T-cell (primary cell): ENCODE measurements around the gene CTNNBIP1. TPM values are rescaled to one million over a fixed set of nuclear protein-coding genes. Genes with fewer than 3 reads are reported as not detected.

Experiments used
- ATAC-seq, 4 experiments: fragments of 200-7000 bp in 3 of 4; fragments of 150-1000 bp in 1 of 4; cut with Tn5 transposase; replicated peaks in 1 of 4; 1 replicate in 3 of 4; 2 replicates in 1 of 4; pipeline ENCODE4 v1.10.0; 2021; ENCODE audit warnings: moderate library complexity in 3 of 4, mild to moderate bottlenecking in 2 of 4, moderate number of reproducible peaks in 1 of 4
- CTCF ChIA-PET, 2 donors: fragments of 300-600 bp; sonication (Branson Sonifier 250); formaldehyde crosslinking; loops; one replicate each; lab custom pipeline; 2022; ENCODE audit warnings: antibody characterized with exemption in 2 of 2; lab: Charles Lee
- POLR2A ChIA-PET, 2 donors: fragments of 300-600 bp; sonication (Branson Sonifier 250); formaldehyde crosslinking; loops; one replicate each; lab custom pipeline; 2022; ENCODE audit warnings: antibody characterized with exemption in 2 of 2; lab: Charles Lee
- DNase-seq, 35 experiments: peaks; one replicate each; pipeline versions ENCODE4 v3.0.0 to v3.0.0-alpha.2; 2013 to 2023
- H3K27ac ChIP-seq: one replicate; pipeline ENCODE4 v1.5.1; 2013; ENCODE audit warnings: low read length
- H3K27me3 ChIP-seq, 2 experiments: replicated peaks in 1 of 2; 1 replicate in 1 of 2; 2 replicates in 1 of 2; pipeline versions ENCODE4 v1.6.1 to v1.7.0; 2013; ENCODE audit warnings: low read length in 1 of 2, mixed read lengths in 1 of 2; ENCODE audit not compliant: control insufficient read depth in 2 of 2, insufficient read depth in 2 of 2; ENCODE audit errors: extremely low read depth in 1 of 2
- H3K36me3 ChIP-seq, 2 donors: 1 replicate in 1 of 2; 2 replicates in 1 of 2; pipeline versions ENCODE4 v1.6.1 to v1.7.0; 2013; ENCODE audit warnings: low read length in 1 of 2; ENCODE audit not compliant: control insufficient read depth in 2 of 2, insufficient read depth in 1 of 2; ENCODE audit errors: extremely low read depth in 1 of 2
- H3K4me1 ChIP-seq, 2 experiments: 1 replicate in 1 of 2; 2 replicates in 1 of 2; pipeline versions ENCODE4 v1.6.1 to v1.7.0; 2013; ENCODE audit warnings: low read length in 2 of 2, mixed read lengths in 1 of 2; ENCODE audit not compliant: insufficient read depth in 2 of 2, control insufficient read depth in 1 of 2; ENCODE audit errors: extremely low read depth in 1 of 2
- H3K4me3 ChIP-seq, 2 donors: 1 replicate in 1 of 2; 2 replicates in 1 of 2; pipeline versions ENCODE4 v1.5.1 to v1.7.0; 2013; ENCODE audit warnings: mild to moderate bottlenecking in 2 of 2, low read length in 1 of 2, moderate library complexity in 1 of 2; ENCODE audit not compliant: control insufficient read depth in 1 of 2; ENCODE audit errors: extremely low read depth in 1 of 2
- H3K9me3 ChIP-seq: 2 replicates; pipeline ENCODE4 v1.7.0; 2013
- H3K27ac Mint-ChIP-seq, 2 donors: one replicate each; pipeline ENCODE4 v1.8.0; 2020 to 2021; ENCODE audit warnings: mild to moderate bottlenecking in 2 of 2, mixed read lengths in 2 of 2
- H3K27me3 Mint-ChIP-seq, 2 donors: one replicate each; pipeline ENCODE4 v1.8.0; 2021 to 2022; ENCODE audit warnings: mixed read lengths in 2 of 2
- H3K36me3 Mint-ChIP-seq: one replicate; pipeline ENCODE4 v1.8.0; 2021; ENCODE audit warnings: mixed read lengths
- H3K4me1 Mint-ChIP-seq, 3 donors: one replicate each; pipeline ENCODE4 v1.8.0; 2020 to 2022; ENCODE audit warnings: mixed read lengths in 3 of 3, mild to moderate bottlenecking in 1 of 3
- H3K4me3 Mint-ChIP-seq, 3 donors: one replicate each; pipeline ENCODE4 v1.8.0; 2020 to 2022; ENCODE audit warnings: mild to moderate bottlenecking in 3 of 3, mixed read lengths in 3 of 3, moderate library complexity in 3 of 3
- H3K9me3 Mint-ChIP-seq, 3 donors: one replicate each; pipeline ENCODE4 v1.8.0; 2020 to 2022; ENCODE audit warnings: mixed read lengths in 3 of 3
- WGBS: methylation state at CpG from one replicate; pipeline ENCODE4 v1.1.5; 2013; ENCODE audit warnings: missing lambda C conversion rate; ENCODE audit not compliant: insufficient coverage; 5-methylcytosine and 5-hydroxymethylcytosine counted together
- total RNA-seq, 35 experiments: library from RNA in 6 of 35; stranded (reverse) in 6 of 35; fragments of 120-200 nt in 1 of 35; gene quantifications; one replicate each; pipeline versions ENCODE4 v1.2.1 to v1.2.4 and lab custom pipeline; 2013 to 2026

CTNNBIP1 gene
- total RNA-seq, 5 donors from 2014 or later (not counting 1 experiment from before 2014, with no cell fraction given): 9.1 to 11.1 (median 9.6) TPM

GRCh38 chr1:9891207-9891606, 18.9 kb downstream of the CTNNBIP1 start:
- Mint-ChIP-seq H3K27me3 (no peaks in the 10 kb centered on the region), H3K9me3 (no peaks in the 10 kb centered on the region), H3K36me3 (no peaks in the 10 kb centered on the region), H3K4me3 (no peak overlapping the region), H3K4me1 (peaks cover 3 to 17% (median 13%) of the 10 kb centered on the region in 3 donors), H3K27ac (no peak overlapping the region)
- Histone ChIP-seq H3K27me3 (no peaks in the 10 kb centered on the region), H3K36me3 (peaks cover 0 to 3% of the 10 kb centered on the region in 2 donors), H3K4me3 (no peak overlapping the region), H3K4me1 (no peaks in the 10 kb centered on the region), H3K27ac (no peak overlapping the region), H3K9me3 (no peaks in the 10 kb centered on the region)
- CTCF ChIA-PET: interaction anchor here in 1 of 2 donors (0.6 kb wide), 1 partner anchor 10 kb away, joined by 9 read pairs; no protein-coding TSS in a partner anchor
- POLR2A ChIA-PET: interaction anchor here in 1 of 2 donors (0.7 kb wide), 1 partner anchor 1133 kb away, joined by 6 read pairs; no protein-coding TSS in a partner anchor
- ATAC-seq (no peak), DNase-seq (no peak)
- WGBS: 100% methylated on average over 2 of the region's 5 CpGs

- Mint-ChIP-seq H3K27ac (no peak overlapping the region), H3K4me3 (no peak overlapping the region), H3K4me1 (peaks cover 3 to 17% (median 13%) of the 10 kb centered on the region in 3 donors), H3K9me3 (no peaks in the 10 kb centered on the region), H3K36me3 (peaks cover under 1% of the 10 kb centered on the region), H3K27me3 (no peaks in the 10 kb centered on the region)
- Histone ChIP-seq H3K9me3 (no peaks in the 10 kb centered on the region), H3K27ac (no peak overlapping the region), H3K27me3 (no peaks in the 10 kb centered on the region), H3K36me3 (peaks cover 0 to 3% of the 10 kb centered on the region in 2 donors), H3K4me1 (no peaks in the 10 kb centered on the region), H3K4me3 (no peak overlapping the region)
- POLR2A ChIA-PET: interaction anchor here in 1 of 2 donors (0.7 kb wide), 1 partner anchor 1134 kb away, joined by 6 read pairs; no protein-coding TSS in a partner anchor
- no peak for DNase-seq
- 74% methylated on average over 3 of the region's 6 CpGs for WGBS
- CTCF ChIA-PET: interaction anchor here (0.5 to 1.1 kb wide), 3 partner anchors 20 to 323 kb away, joined by 3 to 4 read pairs (median 4); no protein-coding TSS in a partner anchor
- no peak for ATAC-seq
Observed at GRCh38 chr1:9890224-9890731, 19.8 kb downstream of the CTNNBIP1 start.

GRCh38 chr1:9889411-9889810, 20.7 kb downstream of the CTNNBIP1 start:
- Histone ChIP-seq H3K4me1 (no peaks in the 10 kb centered on the region), H3K9me3 (no peaks in the 10 kb centered on the region), H3K27me3 (no peaks in the 10 kb centered on the region), H3K27ac (no peak overlapping the region), H3K36me3 (peaks cover 0 to 3% of the 10 kb centered on the region in 2 donors), H3K4me3 (no peak overlapping the region)
- CTCF ChIA-PET: interaction anchor here in 1 of 2 donors (1.1 kb wide), 1 partner anchor 324 kb away, joined by 3 read pairs; no protein-coding TSS in a partner anchor
- Mint-ChIP-seq H3K9me3 (no peaks in the 10 kb centered on the region), H3K27ac (no peak overlapping the region), H3K27me3 (no peaks in the 10 kb centered on the region), H3K4me1 (peaks cover 3 to 17% (median 13%) of the 10 kb centered on the region in 3 donors), H3K4me3 (no peak overlapping the region), H3K36me3 (peaks cover 4% of the 10 kb centered on the region)
- WGBS: 81% methylated on average over 5 of the region's 8 CpGs
- ATAC-seq: no peak
- DNase-seq: no peak
- POLR2A ChIA-PET: no interaction called here

- CTCF ChIA-PET: interaction anchor here in 1 of 2 donors (1.1 kb wide), 1 partner anchor 325 kb away, joined by 3 read pairs; no protein-coding TSS in a partner anchor
- WGBS: 92% methylated on average over 6 of the region's 9 CpGs
Observed at GRCh38 chr1:9888886-9889285, 21.2 kb downstream of the CTNNBIP1 start.

GRCh38 chr1:9887070-9887469, 23.0 kb downstream of the CTNNBIP1 start:
- no peak for ATAC-seq
- ChIA-PET CTCF (no interaction called here), POLR2A (interaction anchor here in 1 of 2 donors (0.6 kb wide), 1 partner anchor 123 kb away, joined by 3 read pairs; no protein-coding TSS in a partner anchor)
- Mint-ChIP-seq H3K27me3 (no peaks in the 10 kb centered on the region), H3K27ac (no peak overlapping the region), H3K4me1 (peaks cover 15 to 19% (median 17%) of the 10 kb centered on the region in 3 donors), H3K9me3 (no peaks in the 10 kb centered on the region), H3K4me3 (no peak overlapping the region), H3K36me3 (peaks cover 4% of the 10 kb centered on the region)
- DNase-seq: no peak
- H3K36me3 ChIP-seq: peaks cover 0 to 3% of the 10 kb centered on the region in 2 donors
- 94% methylated on average over 3 of the region's 4 CpGs for WGBS
- H3K27me3 ChIP-seq: no peaks in the 10 kb centered on the region
- H3K4me3 ChIP-seq: no peak overlapping the region
- H3K9me3 ChIP-seq: no peaks in the 10 kb centered on the region
- H3K4me1 ChIP-seq: peaks cover 0 to 20% of the 10 kb centered on the region in 2 experiments
- H3K27ac ChIP-seq: no peak overlapping the region

More at GRCh38 chr1:9888886-9889285, 21.2 kb downstream of the CTNNBIP1 start:
- H3K36me3 ChIP-seq: peaks cover 0 to 3% of the 10 kb centered on the region in 2 donors
- no peak overlapping the region for H3K27ac ChIP-seq
- H3K9me3 ChIP-seq: no peaks in the 10 kb centered on the region
- Mint-ChIP-seq H3K4me3 (no peak overlapping the region), H3K27ac (no peak overlapping the region), H3K36me3 (peaks cover 4% of the 10 kb centered on the region), H3K9me3 (no peaks in the 10 kb centered on the region), H3K4me1 (peaks cover 3 to 17% (median 13%) of the 10 kb centered on the region in 3 donors), H3K27me3 (no peaks in the 10 kb centered on the region)
- peaks cover 0 to 2% of the 10 kb centered on the region in 2 experiments for H3K4me1 ChIP-seq
- ATAC-seq: no peak
- no peak for DNase-seq
- H3K4me3 ChIP-seq: no peak overlapping the region
- no peaks in the 10 kb centered on the region for H3K27me3 ChIP-seq
- POLR2A ChIA-PET: no interaction called here

- no peak overlapping the region for H3K27ac Mint-ChIP-seq
- POLR2A ChIA-PET: no interaction called here
- Histone ChIP-seq H3K4me1 (peaks cover 0 to 28% of the 10 kb centered on the region in 2 experiments), H3K4me3 (no peak overlapping the region), H3K9me3 (no peaks in the 10 kb centered on the region), H3K27ac (no peak overlapping the region), H3K27me3 (no peaks in the 10 kb centered on the region), H3K36me3 (peaks cover 0 to 3% of the 10 kb centered on the region in 2 donors)
- H3K4me3 Mint-ChIP-seq: no peak overlapping the region
- H3K27me3 Mint-ChIP-seq: no peaks in the 10 kb centered on the region
- H3K36me3 Mint-ChIP-seq: peaks cover 4% of the 10 kb centered on the region
- WGBS: 96% methylated on average over 17 of the region's 17 CpGs
- DNase-seq (no peak), ATAC-seq (no peak)
- peaks cover 21 to 27% (median 24%) of the 10 kb centered on the region in 3 donors for H3K4me1 Mint-ChIP-seq
- no peaks in the 10 kb centered on the region for H3K9me3 Mint-ChIP-seq
- CTCF ChIA-PET: no interaction called here
Observed at GRCh38 chr1:9886092-9886742, 23.9 kb downstream of the CTNNBIP1 start.
